HG02884 (cell line): ENCODE measurements around the gene EIF4B.

Experiments
- ATAC-seq: cut with Tn5 transposase; IDR thresholded peaks from one replicate; pipeline ENCODE4 v1.9.1; 2021; ENCODE audit warnings: mild to moderate bottlenecking, moderate library complexity; ENCODE audit not compliant: unreplicated experiment

EIF4B gene

GRCh38 chr12:53068811-53069585 lies 62.7 kb downstream of the EIF4B start:
- no peak for ATAC-seq

- no peak for ATAC-seq
Observed at GRCh38 chr12:53069621-53070410, 63.6 kb downstream of the EIF4B start.

GRCh38 chr12:53070877-53071492 lies 64.7 kb downstream of the EIF4B start:
- ATAC-seq = no peak

- ATAC-seq = no peak
Observed at GRCh38 chr12:53071591-53072551, 65.6 kb downstream of the EIF4B start.

GRCh38 chr12:53073881-53074280 lies 67.6 kb downstream of the EIF4B start:
- no peak for ATAC-seq

- no peak for ATAC-seq
Observed at GRCh38 chr12:53074283-53074998, 68.2 kb downstream of the EIF4B start.

- no peak for ATAC-seq
Observed at GRCh38 chr12:53074999-53075370, 68.7 kb downstream of the EIF4B start.

GRCh38 chr12:53076461-53076860 lies 70.2 kb downstream of the EIF4B start:
- no peak for ATAC-seq

GRCh38 chr12:53077030-53077429 lies 70.8 kb downstream of the EIF4B start:
- no peak for ATAC-seq

GRCh38 chr12:53078425-53079225 lies 72.4 kb downstream of the EIF4B start:
- no peak for ATAC-seq

- ATAC-seq = peak; percentile 99
Observed at GRCh38 chr12:53079226-53080117, 73.2 kb downstream of the EIF4B start, which contains the start of gene SPRYD3. TSS of gene SPRYD3 (minus strand) at chr12:53079390. CDS start at chr12:53079333, 57 bp downstream.

- ATAC-seq = no peak
Observed at GRCh38 chr12:53082637-53083175, 76.5 kb downstream of the EIF4B start.

GRCh38 chr12:53086361-53086760 lies 80.1 kb downstream of the EIF4B start:
- no peak for ATAC-seq

GRCh38 chr12:53090105-53090504 lies 83.8 kb downstream of the EIF4B start:
- ATAC-seq = no peak

GRCh38 chr12:53090554-53090953 lies 84.3 kb downstream of the EIF4B start:
- no peak for ATAC-seq

GRCh38 chr12:53091756-53092155 lies 85.5 kb downstream of the EIF4B start:
- ATAC-seq = no peak
